WTC11 (cell line): Measurements from ENCODE around the gene FGF14. TPM values are rescaled to one million over a fixed set of nuclear protein-coding genes. Genes with fewer than 3 reads are reported as not detected.

Experiments
- ATAC-seq: fragments of 200-7000 bp; cut with Tn5 transposase; 2 replicates; pipeline ENCODE4 v1.10.0; 2021; ENCODE audit warnings: mild to moderate bottlenecking, moderate library complexity
- CTCF ChIA-PET: fragments of 300-600 bp; sonication (Branson Sonifier 250); formaldehyde crosslinking; loops from one replicate; lab custom pipeline; 2021; ENCODE audit warnings: antibody characterized with exemption; lab: Charles Lee
- POLR2A ChIA-PET: fragments of 350-600 bp; sonication (Branson Sonifier 250); formaldehyde crosslinking; loops from one replicate; lab custom pipeline; 2021; ENCODE audit warnings: antibody characterized with exemption; lab: Charles Lee
- DNase-seq: peaks from one replicate; pipeline ENCODE4 v3.0.0; 2021; ENCODE audit warnings: low spot score
- H3K27ac Mint-ChIP-seq: 2 replicates; pipeline ENCODE4 v1.8.0; 2021; ENCODE audit warnings: mixed read lengths
- H3K27me3 Mint-ChIP-seq: 2 replicates; pipeline ENCODE4 v1.8.0; 2021; ENCODE audit warnings: low read depth, mild to moderate bottlenecking, moderate library complexity, mixed read lengths
- H3K36me3 Mint-ChIP-seq: 2 replicates; pipeline ENCODE4 v1.8.0; 2021; ENCODE audit warnings: mixed read lengths
- H3K4me1 Mint-ChIP-seq: 2 replicates; pipeline ENCODE4 v1.8.0; 2022; ENCODE audit warnings: mixed read lengths
- H3K4me3 Mint-ChIP-seq: 2 replicates; pipeline ENCODE4 v1.8.0; 2021; ENCODE audit warnings: mild to moderate bottlenecking, moderate library complexity, mixed read lengths
- H3K9me3 Mint-ChIP-seq: 2 replicates; pipeline ENCODE4 v1.8.0; 2021; ENCODE audit warnings: mixed read lengths
- ATF6 ChIP-seq: sonication (generic); formaldehyde crosslinking; IDR thresholded peaks from 2 replicates; pipeline ENCODE4 v1.8.1; 2023; ENCODE audit warnings: mild to moderate bottlenecking, missing genetic modification reagents
- CDX4 ChIP-seq: fragments of 250-450 bp; sonication (Bioruptor Pico); IDR thresholded peaks from 2 replicates; pipeline ENCODE4 v1.9.0; 2021; ENCODE audit warnings: moderate library complexity, mild to moderate bottlenecking, inconsistent platforms, borderline replicate concordance
- ERG ChIP-seq: fragments of 250-450 bp; sonication (Bioruptor Pico); IDR thresholded peaks from 2 replicates; pipeline ENCODE4 v1.8.0; 2021; ENCODE audit warnings: mild to moderate bottlenecking
- GABPB1 ChIP-seq: sonication (generic); formaldehyde crosslinking; IDR thresholded peaks from 2 replicates; pipeline ENCODE4 v1.8.1; 2023; ENCODE audit warnings: mild to moderate bottlenecking, missing genetic modification reagents
- HMGXB4 ChIP-seq: sonication (generic); formaldehyde crosslinking; IDR thresholded peaks from 2 replicates; pipeline ENCODE4 v1.8.1; 2023; ENCODE audit warnings: mild to moderate bottlenecking, moderate library complexity, missing genetic modification reagents
- JUN ChIP-seq: sonication (generic); formaldehyde crosslinking; IDR thresholded peaks from 2 replicates; pipeline ENCODE4 v1.8.0; 2023; ENCODE audit warnings: mild to moderate bottlenecking, missing genetic modification reagents
- NR2C2 ChIP-seq: sonication (generic); formaldehyde crosslinking; IDR thresholded peaks from 2 replicates; pipeline ENCODE4 v1.8.0; 2022; ENCODE audit warnings: mild to moderate bottlenecking, missing genetic modification reagents
- OVOL2 ChIP-seq: fragments of 250-450 bp; sonication (Bioruptor Pico); IDR thresholded peaks from 2 replicates; pipeline ENCODE4 v1.9.0; 2021; ENCODE audit warnings: mild to moderate bottlenecking, borderline replicate concordance
- RELA ChIP-seq: sonication (generic); formaldehyde crosslinking; IDR thresholded peaks from 2 replicates; pipeline ENCODE4 v1.8.1; 2022; ENCODE audit warnings: missing genetic modification reagents, mild to moderate bottlenecking, borderline replicate concordance
- TEAD4 ChIP-seq: sonication (generic); formaldehyde crosslinking; IDR thresholded peaks from 2 replicates; pipeline ENCODE4 v1.8.0; 2022; ENCODE audit warnings: mild to moderate bottlenecking, missing genetic modification reagents
- ZNF138 ChIP-seq: sonication (generic); formaldehyde crosslinking; conservative IDR thresholded peaks from 2 replicates; pipeline ENCODE4 v1.8.1; 2022; ENCODE audit warnings: mild to moderate bottlenecking, moderate library complexity, missing genetic modification reagents
- ZNF416 ChIP-seq: fragments of 250-450 bp; sonication (Bioruptor Pico); IDR thresholded peaks from 2 replicates; pipeline ENCODE4 v1.9.0; 2021; ENCODE audit warnings: mild to moderate bottlenecking, inconsistent platforms
- ZNF423 ChIP-seq: fragments of 250-450 bp; sonication (Bioruptor Pico); IDR thresholded peaks from 2 replicates; pipeline ENCODE4 v2.1.2; 2022; ENCODE audit warnings: mild to moderate bottlenecking, moderate library complexity
- ZNF532 ChIP-seq: fragments of 250-450 bp; sonication (Bioruptor Pico); IDR thresholded peaks from 2 replicates; pipeline ENCODE4 v1.9.0; 2021; ENCODE audit warnings: mild to moderate bottlenecking, borderline replicate concordance
- total RNA-seq: library from RNA; stranded (reverse); gene quantifications from 3 replicates; pipeline ENCODE4 v1.2.3, GENCODE V29; 2021

The FGF14 gene
- total RNA-seq, 1 experiment from 2014 or later, result 0.28 TPM

GRCh38 chr13:102422690-102423089 is 20.8 kb upstream of the FGF14 start:
- CTCF ChIA-PET, result no interaction called here
- Mint-ChIP-seq H3K9me3 (peaks cover 48% of the 10 kb centered on the region), H3K27me3 (no peaks in the 10 kb centered on the region; the same call in 1 of the 2 replicates), H3K4me1 (no peaks in the 10 kb centered on the region), H3K4me3 (no peak overlapping the region), H3K36me3 (peaks cover 32% of the 10 kb centered on the region), H3K27ac (no peak overlapping the region)
- POLR2A ChIA-PET, result no interaction called here
- TF ChIP-seq HMGXB4 (CRISPR knock-in tag), result no peak
- TF ChIP-seq ZNF532 (CRISPR knock-in tag), result no peak
- TF ChIP-seq RELA, result no peak
- TF ChIP-seq OVOL2, result no peak
- TF ChIP-seq ERG (CRISPR knock-in tag), result no peak
- no peak for TF ChIP-seq CDX4 (CRISPR knock-in tag)
- no peak for TF ChIP-seq ZNF423 (CRISPR knock-in tag)
- no peak for TF ChIP-seq NR2C2 (CRISPR knock-in tag)
- TF ChIP-seq JUN (CRISPR knock-in tag), result no peak
- no peak for TF ChIP-seq ATF6 (CRISPR knock-in tag)
- TF ChIP-seq GABPB1 (CRISPR knock-in tag), result no peak
- TF ChIP-seq ZNF138 (CRISPR knock-in tag), result no peak
- no peak for TF ChIP-seq ZNF416
- no peak for ATAC-seq
- no peak for DNase-seq

- TF ChIP-seq ATF6 (CRISPR knock-in tag), result no peak
- 0 out of 2 replicates have a peak, but pooled peaks have one; percentile 37 for TF ChIP-seq TEAD4 (CRISPR knock-in tag)
- DNase-seq (peak; percentile 24), ATAC-seq (peak; percentile 29)
- H3K9me3 Mint-ChIP-seq, result no peaks in the 10 kb centered on the region
- no peak overlapping the region for H3K4me3 Mint-ChIP-seq
- peaks cover 30% of the 10 kb centered on the region for H3K27me3 Mint-ChIP-seq
- peaks cover 14% of the 10 kb centered on the region for H3K4me1 Mint-ChIP-seq
- H3K36me3 Mint-ChIP-seq, result no peaks in the 10 kb centered on the region
- ChIA-PET POLR2A (no interaction called here), CTCF (interaction anchor here (0.9 kb wide), 1 partner anchor 151 kb away, joined by 4 read pairs; no protein-coding TSS in a partner anchor)
- H3K27ac Mint-ChIP-seq, result no peak overlapping the region
These were observed 3.8 kb upstream of the FGF14 start for GRCh38 chr13:102405499-102406100.
